DOHH2 (cell line): ENCODE measurements around the gene HS3ST6.

Experiments used
- CTCF ChIP-seq: fragments of 200-600 bp; sonication (generic); IDR thresholded peaks from one replicate; pipeline ENCODE4 v1.5.1; 2014; ENCODE audit warnings: antibody characterized with exemption, mild to moderate bottlenecking, low read depth, low read length; ENCODE audit not compliant: poor library complexity, severe bottlenecking
- EZH2phosphoT487 ChIP-seq: fragments of 200-600 bp; sonication (generic); IDR thresholded peaks from 2 replicates; pipeline ENCODE4 v1.6.1; 2017; ENCODE audit warnings: borderline replicate concordance, mild to moderate bottlenecking, antibody characterized with exemption, low read length, moderate library complexity, mixed read lengths

- TF ChIP-seq CTCF (no peak), EZH2phosphoT487 (no peak)
These were observed 8.1 kb upstream of the HS3ST6 start for GRCh38 chr16:1926271-1926670.
